ENCODE results near the gene AP5S1. TPM values are rescaled to one million over a fixed set of nuclear protein-coding genes. Genes with fewer than 3 reads are reported as not detected.
A peak's percentile ranks its signal among the peaks of the same experiment; 100 is the strongest.

Gene AP5S1
- polyA plus RNA-seq, 3 donors = 6.6 to 10.8 (median 8.6) TPM

DNA sequence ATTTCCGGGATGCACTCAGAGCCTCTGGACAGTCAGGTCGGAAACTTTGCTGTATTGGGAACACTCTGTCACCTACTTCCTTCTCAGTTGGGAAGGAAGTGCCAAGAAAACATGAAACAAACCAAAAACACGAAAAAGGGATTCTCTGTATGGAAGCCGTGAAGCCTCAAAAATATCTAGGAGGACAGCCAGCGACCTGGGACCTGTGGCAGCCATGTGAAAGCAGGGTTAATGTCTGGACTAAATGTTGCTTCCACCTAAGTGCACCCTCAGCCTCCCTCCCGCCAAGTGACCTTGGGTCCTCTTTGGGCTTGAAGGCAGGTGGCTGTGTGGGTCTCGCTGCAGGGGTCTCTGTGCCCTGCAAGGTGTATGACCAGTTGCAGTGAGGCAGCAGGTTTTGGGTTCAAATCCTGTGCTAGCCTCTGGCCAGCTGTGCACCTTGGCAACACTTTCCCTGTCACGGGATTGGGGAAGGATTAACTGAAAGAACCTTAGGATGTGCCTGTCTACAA is 27.1 kb downstream of the AP5S1 start:
- peaks cover 61% of the 10 kb centered on the region for H3K79me2 ChIP-seq (ENCODE audit: insufficient read depth, low read length)

GRCh38 chr20:3848565-3848964 is 28.2 kb downstream of the AP5S1 start:
- peaks cover 0 to 3% (median 0%) of the 10 kb centered on the region in 7 donors for H3K9me3 Mint-ChIP-seq
- no peaks in the 10 kb centered on the region for H3K9me3 ChIP-seq (replicated peaks in 1 of 2; ENCODE audit: control insufficient read depth in 1 of 2, insufficient read depth in 1 of 2, low read length in 2 of 2)
- peak overlapping the region in 1 of 2 donors; percentile 1 for H3K4me3 Mint-ChIP-seq
- no peak overlapping the region for H3K9ac ChIP-seq (ENCODE audit: insufficient read depth, low read length, poor library complexity, severe bottlenecking)
- WGBS (ENCODE audit: insufficient coverage) = 100% methylated on average over 1 of the region's 1 CpG
- no peaks in the 10 kb centered on the region for H3K36me3 Mint-ChIP-seq
- peaks cover 28% of the 10 kb centered on the region for H4K20me1 ChIP-seq (ENCODE audit: insufficient read depth, low read length)
- no peak for TF ChIP-seq CTCF (IDR thresholded peaks at IDR 0.05)
- intact Hi-C loops (cut with micrococcal nuclease) = loop anchor here (5.0 to 10.0 kb wide), 2 partner anchors 44 to 64 kb away; partner anchors contain the start of genes CENPB (in 1 of the 2) and SPEF1 (in 1 of the 2)
- no peaks in the 10 kb centered on the region for H3K27me3 ChIP-seq (ENCODE audit: control insufficient read depth in 2 of 2, insufficient read depth in 2 of 2, low read length in 2 of 2)
- H3K36me3 ChIP-seq (replicated peaks in 1 of 2; ENCODE audit: control insufficient read depth in 1 of 2, insufficient read depth in 2 of 2, low read length in 2 of 2) = no peaks in the 10 kb centered on the region
- H2AFZ ChIP-seq (ENCODE audit: insufficient read depth, low read depth, low read length, poor library complexity, severe bottlenecking) = no peak overlapping the region
- peaks cover 0 to 3% (median 0%) of the 10 kb centered on the region in 3 donors for H3K27me3 Mint-ChIP-seq (ENCODE audit: low read depth in 3 of 3)
- no peak overlapping the region for H3K4me3 ChIP-seq (replicated peaks in 1 of 3; ENCODE audit: low read depth in 2 of 3, low read length in 3 of 3)
- no peak overlapping the region for H3K4me2 ChIP-seq (replicated peaks; ENCODE audit: extremely low read depth, low read length, poor library complexity, severe bottlenecking)
- H3K27ac Mint-ChIP-seq = peak overlapping the region in 6 of 7 donors; percentile 6 to 78 (median 60)
- peak overlapping the region in 1 of 2 donors; percentile 56 for H3K27ac ChIP-seq (ENCODE audit: low read depth in 1 of 2, low read length in 2 of 2)
- DNase-seq = no peak
- H3K4me1 Mint-ChIP-seq = peaks cover 30% of the 10 kb centered on the region
- H3K79me2 ChIP-seq (ENCODE audit: insufficient read depth, low read length) = peaks cover 69% of the 10 kb centered on the region
- peaks cover 16 to 22% of the 10 kb centered on the region in 2 donors for H3K4me1 ChIP-seq (ENCODE audit: control insufficient read depth in 1 of 2, insufficient read depth in 2 of 2, low read length in 2 of 2)

More for the DNA sequence above, 27.1 kb downstream of the AP5S1 start:
- Histone ChIP-seq H3K27me3 (ENCODE audit: control insufficient read depth in 2 of 2, insufficient read depth in 2 of 2, low read length in 2 of 2) (no peaks in the 10 kb centered on the region), H3K4me1 (ENCODE audit: control insufficient read depth in 1 of 2, insufficient read depth in 2 of 2, low read length in 2 of 2) (peaks cover 13 to 22% of the 10 kb centered on the region in 2 donors), H3K36me3 (replicated peaks in 1 of 2; ENCODE audit: control insufficient read depth in 1 of 2, insufficient read depth in 2 of 2, low read length in 2 of 2) (no peaks in the 10 kb centered on the region), H3K27ac (ENCODE audit: low read depth in 1 of 2, low read length in 2 of 2) (peak overlapping the region; percentile 66 to 83), H3K4me2 (replicated peaks; ENCODE audit: extremely low read depth, low read length, poor library complexity, severe bottlenecking) (peak overlapping the region; percentile 91), H3K4me3 (replicated peaks in 1 of 3; ENCODE audit: low read depth in 2 of 3, low read length in 3 of 3) (peak overlapping the region; percentile 81 to 92 (median 88)), H2AFZ (ENCODE audit: insufficient read depth, low read depth, low read length, poor library complexity, severe bottlenecking) (peak overlapping the region; percentile 90), H3K9me3 (replicated peaks in 1 of 2; ENCODE audit: control insufficient read depth in 1 of 2, insufficient read depth in 1 of 2, low read length in 2 of 2) (no peaks in the 10 kb centered on the region), H3K9ac (ENCODE audit: insufficient read depth, low read length, poor library complexity, severe bottlenecking) (peak overlapping the region; percentile 81), H4K20me1 (ENCODE audit: insufficient read depth, low read length) (peaks cover 28% of the 10 kb centered on the region)
- intact Hi-C loops (cut with micrococcal nuclease) = loop anchor here (2.0 to 10.0 kb wide), 3 partner anchors 27 to 63 kb away; partner anchors contain the start of genes AP5S1 (in 1 of the 2), CENPB (in 1 of the 2) and SPEF1 (in 1 of the 2)
- Mint-ChIP-seq H3K27me3 (ENCODE audit: low read depth in 3 of 3) (peaks cover 0 to 1% (median 0%) of the 10 kb centered on the region in 3 donors), H3K4me1 (peaks cover 30% of the 10 kb centered on the region), H3K9me3 (peaks cover 0 to 3% (median 0%) of the 10 kb centered on the region in 7 donors), H3K4me3 (peak overlapping the region; percentile 87 to 95), H3K36me3 (no peaks in the 10 kb centered on the region), H3K27ac (peak overlapping the region; percentile 85 to 95 (median 93))
- 42% methylated on average over 5 of the region's 8 CpGs for WGBS (ENCODE audit: insufficient coverage)
- DNase-seq = peak in 1 of 3 donors; percentile 8
- no peak for TF ChIP-seq CTCF (IDR thresholded peaks at IDR 0.05)

Data from CD14-positive monocyte (primary cell).